Mesenteric fat pad (tissue), 1 donor: ENCODE results near the gene SNRPA1. TPM values are rescaled to one million over a fixed set of nuclear protein-coding genes. Genes with fewer than 3 reads are reported as not detected.

ENCODE experiments used
- DNase-seq: peaks from one replicate; pipeline ENCODE4 v3.0.0-alpha.2; 2020; ENCODE audit warnings: low spot score
- total RNA-seq: library from RNA; stranded (reverse); fragmentation: NEBNext Ultra II Directional; extraction: Animal tissue kit (Norgen Biotek cat#: 25700); gene quantifications from one replicate; pipeline ENCODE4 v1.2.1, GENCODE V29; 2021
- donor health status: DM: yes; HTN: yes; CAD: no.

SNRPA1 gene
- total RNA-seq, 1 donor from 2014 or later = 40.8 TPM

- DNase-seq = no peak
Measured at GRCh38 chr15:101244036-101244781, 50.8 kb downstream of the SNRPA1 start.

GRCh38 chr15:101243420-101243819, 51.6 kb downstream of the SNRPA1 start:
- no peak for DNase-seq

GRCh38 chr15:101242999-101243336, 52.1 kb downstream of the SNRPA1 start:
- DNase-seq = no peak

GRCh38 chr15:101242160-101242998, 52.7 kb downstream of the SNRPA1 start:
- no peak for DNase-seq

- DNase-seq = no peak
Measured at GRCh38 chr15:101240358-101240757, 54.7 kb downstream of the SNRPA1 start.

- no peak for DNase-seq
Measured at GRCh38 chr15:101239724-101240136, 55.3 kb downstream of the SNRPA1 start.

GRCh38 chr15:101237251-101237650, 57.8 kb downstream of the SNRPA1 start:
- DNase-seq = no peak

- DNase-seq = no peak
Measured at GRCh38 chr15:101233651-101234280, 61.3 kb downstream of the SNRPA1 start.

- no peak for DNase-seq
Measured at GRCh38 chr15:101232677-101233076, 62.4 kb downstream of the SNRPA1 start.

Other genes with a start within 250 kb of the SNRPA1 start
- 53.5 TPM for gene CHSY1, start 43.2 kb downstream of the SNRPA1 start, total RNA-seq
- 87.2 TPM for gene SELENOS, start 17.8 kb downstream of the SNRPA1 start, total RNA-seq
- gene PCSK6, start 194.5 kb upstream of the SNRPA1 start, total RNA-seq = 16.9 TPM